HEK293 (cell line): ENCODE measurements around the gene KANSL3.

Source experiments
- CTCF ChIA-PET: fragments of 350-600 bp; formaldehyde crosslinking; extraction: SDS; loops from one replicate; lab custom pipeline; 2021; ENCODE audit warnings: antibody characterized with exemption; lab: Yijun Ruan, JAX
- POLR2A ChIA-PET: fragments of 300-600 bp; formaldehyde crosslinking; extraction: SDS; loops from one replicate; lab custom pipeline; 2020; ENCODE audit warnings: antibody characterized with exemption, inconsistent platforms; lab: Yijun Ruan, JAX
- H3K27ac ChIP-seq: fragments of 200-500 bp; sonication (Bioruptor generic); 2 replicates; pipeline ENCODE4 v1.5.1; 2014; ENCODE audit warnings: low read depth, low read length, control low read depth, inconsistent platforms; ENCODE audit errors: extremely low read depth
- H3K36me3 ChIP-seq, 2 experiments: fragments of 200-500 bp in 1 of 2; sonication (Bioruptor generic) in 1 of 2; 1 replicate in 1 of 2; 2 replicates in 1 of 2; pipeline ENCODE4 v1.5.1; 2014 to 2017; ENCODE audit warnings: inconsistent platforms in 2 of 2, low read length in 2 of 2; ENCODE audit not compliant: control insufficient read depth in 2 of 2, insufficient read depth in 1 of 2
- H3K4me1 ChIP-seq: fragments of 200-500 bp; sonication (Bioruptor generic); 2 replicates; pipeline ENCODE4 v1.5.1; 2014; ENCODE audit warnings: mild to moderate bottlenecking, low read length, inconsistent platforms; ENCODE audit not compliant: control insufficient read depth, insufficient read depth
- H3K4me3 ChIP-seq: 2 replicates; pipeline ENCODE4 v1.5.1; 2011; ENCODE audit warnings: low read depth, mild to moderate bottlenecking, control low read depth, low read length, moderate library complexity
- H3K9me3 ChIP-seq: fragments of 200-500 bp; sonication (Bioruptor generic); 2 replicates; pipeline ENCODE4 v1.5.1; 2014; ENCODE audit warnings: low read depth, low read length, inconsistent platforms; ENCODE audit not compliant: control insufficient read depth, insufficient read depth
- GLIS2 ChIP-seq: fragments of 450-650 bp; formaldehyde crosslinking; IDR thresholded peaks from 2 replicates; pipeline ENCODE4 v1.5.1; 2016; ENCODE audit warnings: missing biosample characterization, missing genetic modification characterization
- HIC1 ChIP-seq: fragments of 450-650 bp; formaldehyde crosslinking; IDR thresholded peaks from 2 replicates; pipeline ENCODE4 v1.5.1; 2016; ENCODE audit warnings: missing biosample characterization, missing genetic modification characterization
- KLF16 ChIP-seq: fragments of 450-650 bp; formaldehyde crosslinking; IDR thresholded peaks from 2 replicates; pipeline ENCODE4 v1.5.1; 2017; ENCODE audit warnings: missing biosample characterization, missing genetic modification characterization
- PBX3 ChIP-seq: sonication (generic); formaldehyde crosslinking; IDR thresholded peaks from 2 replicates; pipeline ENCODE4 v1.8.1; 2022; ENCODE audit warnings: mild to moderate bottlenecking, moderate library complexity, missing genetic modification reagents
- PRDM1 ChIP-seq: fragments of 450-650 bp; formaldehyde crosslinking; IDR thresholded peaks from 2 replicates; pipeline ENCODE4; 2016; ENCODE audit warnings: missing biosample characterization, missing genetic modification characterization
- SCRT1 ChIP-seq: fragments of 450-650 bp; formaldehyde crosslinking; IDR thresholded peaks from 2 replicates; pipeline ENCODE4 v1.5.1; 2016; ENCODE audit warnings: missing biosample characterization, missing genetic modification characterization, borderline replicate concordance
- TSHZ1 ChIP-seq: fragments of 450-650 bp; formaldehyde crosslinking; IDR thresholded peaks from 2 replicates; pipeline ENCODE4 v1.5.1; 2016; ENCODE audit warnings: missing biosample characterization, missing genetic modification characterization, borderline replicate concordance
- WT1 ChIP-seq: fragments of 450-650 bp; formaldehyde crosslinking; IDR thresholded peaks from 2 replicates; pipeline ENCODE4 v1.5.1; 2016; ENCODE audit warnings: missing biosample characterization, missing genetic modification characterization
- ZBTB48 ChIP-seq: fragments of 450-650 bp; formaldehyde crosslinking; IDR thresholded peaks from 2 replicates; pipeline ENCODE4 v1.5.1; 2016; ENCODE audit warnings: missing biosample characterization, missing genetic modification characterization
- ZNF132 ChIP-seq: fragments of 450-650 bp; formaldehyde crosslinking; IDR thresholded peaks from 2 replicates; pipeline ENCODE4 v1.5.1; 2017; ENCODE audit warnings: missing biosample characterization, missing genetic modification characterization, borderline replicate concordance
- ZNF155 ChIP-seq: fragments of 450-650 bp; formaldehyde crosslinking; IDR thresholded peaks from 2 replicates; pipeline ENCODE4 v1.5.1; 2016; ENCODE audit warnings: missing biosample characterization, missing genetic modification characterization
- ZNF184 ChIP-seq: fragments of 450-650 bp; IDR thresholded peaks from 2 replicates; pipeline ENCODE4 v1.5.1; 2018; ENCODE audit warnings: missing biosample characterization, mild to moderate bottlenecking, missing genetic modification characterization
- ZNF248 ChIP-seq: fragments of 450-650 bp; formaldehyde crosslinking; IDR thresholded peaks from 2 replicates; pipeline ENCODE4 v1.5.1; 2017; ENCODE audit warnings: missing biosample characterization, missing genetic modification characterization
- ZNF341 ChIP-seq: fragments of 450-650 bp; formaldehyde crosslinking; IDR thresholded peaks from 2 replicates; pipeline ENCODE4; 2016; ENCODE audit warnings: low read depth, missing biosample characterization, missing genetic modification characterization
- ZNF366 ChIP-seq: fragments of 450-650 bp; formaldehyde crosslinking; conservative IDR thresholded peaks from 2 replicates; pipeline ENCODE4 v1.5.1; 2016; ENCODE audit warnings: missing biosample characterization, missing genetic modification characterization
- ZNF394 ChIP-seq: fragments of 450-650 bp; formaldehyde crosslinking; IDR thresholded peaks from 2 replicates; pipeline ENCODE4 v1.5.1; 2016; ENCODE audit warnings: missing biosample characterization, missing genetic modification characterization, mild to moderate bottlenecking, moderate library complexity, borderline replicate concordance
- ZNF404 ChIP-seq: fragments of 450-650 bp; formaldehyde crosslinking; IDR thresholded peaks from 2 replicates; pipeline ENCODE4 v1.5.1; 2017; ENCODE audit warnings: missing biosample characterization, missing genetic modification characterization
- ZNF416 ChIP-seq: fragments of 450-650 bp; formaldehyde crosslinking; IDR thresholded peaks from 2 replicates; pipeline ENCODE4 v1.5.1; 2016; ENCODE audit warnings: missing biosample characterization, missing genetic modification characterization
- ZNF433 ChIP-seq: fragments of 450-650 bp; formaldehyde crosslinking; IDR thresholded peaks from 2 replicates; pipeline ENCODE4 v1.5.1; 2016; ENCODE audit warnings: missing biosample characterization, missing genetic modification characterization, low read depth
- ZNF501 ChIP-seq: fragments of 450-650 bp; formaldehyde crosslinking; IDR thresholded peaks from 2 replicates; pipeline ENCODE4 v1.5.1; 2016; ENCODE audit warnings: missing biosample characterization, missing genetic modification characterization
- ZNF610 ChIP-seq: fragments of 450-650 bp; formaldehyde crosslinking; IDR thresholded peaks from 2 replicates; pipeline ENCODE4 v1.5.1; 2016; ENCODE audit warnings: missing biosample characterization, missing genetic modification characterization, borderline replicate concordance
- ZNF624 ChIP-seq: fragments of 450-650 bp; formaldehyde crosslinking; IDR thresholded peaks from 2 replicates; pipeline ENCODE4 v1.5.1; 2017; ENCODE audit warnings: missing biosample characterization, missing genetic modification characterization
- ZNF664 ChIP-seq: fragments of 450-650 bp; formaldehyde crosslinking; IDR thresholded peaks from 2 replicates; pipeline ENCODE4 v1.5.1; 2016; ENCODE audit warnings: missing biosample characterization, missing genetic modification characterization
- ZNF707 ChIP-seq: fragments of 450-650 bp; formaldehyde crosslinking; IDR thresholded peaks from 2 replicates; pipeline ENCODE4 v1.5.1; 2016; ENCODE audit warnings: missing biosample characterization, missing genetic modification characterization
- ZNF776 ChIP-seq: fragments of 450-650 bp; formaldehyde crosslinking; IDR thresholded peaks from 2 replicates; pipeline ENCODE4 v1.5.0; 2017; ENCODE audit warnings: missing biosample characterization, missing genetic modification characterization, borderline replicate concordance
- TF ChIP-seq, protein P1 (sequence below): fragments of 450-650 bp; formaldehyde crosslinking; IDR thresholded peaks from 2 replicates; pipeline ENCODE4 v1.5.1; 2017; ENCODE audit warnings: missing biosample characterization, missing genetic modification characterization

KANSL3 gene

GRCh38 chr2:96551605-96552314 lies 86.4 kb downstream of the KANSL3 start:
- TF ChIP-seq ZNF501 (tag by site-specific recombination) (no peak), ZNF248 (no peak), PRDM1 (tag by site-specific recombination) (no peak), ZNF624 (no peak), ZBTB48 (tag by site-specific recombination) (no peak), ZNF776 (tag by site-specific recombination) (no peak), KLF16 (tag by site-specific recombination) (no peak), WT1 (no peak), GLIS2 (no peak), ZNF394 (tag by site-specific recombination) (no peak), SCRT1 (no peak)
- TF ChIP-seq, protein P1, sequence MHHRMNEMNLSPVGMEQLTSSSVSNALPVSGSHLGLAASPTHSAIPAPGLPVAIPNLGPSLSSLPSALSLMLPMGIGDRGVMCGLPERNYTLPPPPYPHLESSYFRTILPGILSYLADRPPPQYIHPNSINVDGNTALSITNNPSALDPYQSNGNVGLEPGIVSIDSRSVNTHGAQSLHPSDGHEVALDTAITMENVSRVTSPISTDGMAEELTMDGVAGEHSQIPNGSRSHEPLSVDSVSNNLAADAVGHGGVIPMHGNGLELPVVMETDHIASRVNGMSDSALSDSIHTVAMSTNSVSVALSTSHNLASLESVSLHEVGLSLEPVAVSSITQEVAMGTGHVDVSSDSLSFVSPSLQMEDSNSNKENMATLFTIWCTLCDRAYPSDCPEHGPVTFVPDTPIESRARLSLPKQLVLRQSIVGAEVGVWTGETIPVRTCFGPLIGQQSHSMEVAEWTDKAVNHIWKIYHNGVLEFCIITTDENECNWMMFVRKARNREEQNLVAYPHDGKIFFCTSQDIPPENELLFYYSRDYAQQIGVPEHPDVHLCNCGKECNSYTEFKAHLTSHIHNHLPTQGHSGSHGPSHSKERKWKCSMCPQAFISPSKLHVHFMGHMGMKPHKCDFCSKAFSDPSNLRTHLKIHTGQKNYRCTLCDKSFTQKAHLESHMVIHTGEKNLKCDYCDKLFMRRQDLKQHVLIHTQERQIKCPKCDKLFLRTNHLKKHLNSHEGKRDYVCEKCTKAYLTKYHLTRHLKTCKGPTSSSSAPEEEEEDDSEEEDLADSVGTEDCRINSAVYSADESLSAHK (tag by site-specific recombination): no peak
- no peaks in the 10 kb centered on the region for H3K9me3 ChIP-seq
- H3K4me1 ChIP-seq: no peaks in the 10 kb centered on the region
- ChIA-PET POLR2A (no interaction called here), CTCF (interaction anchor here (0.9 to 1.5 kb wide), 2 partner anchors 12 to 144 kb away, joined by 3 to 6 read pairs; no protein-coding TSS in a partner anchor)
- no peak overlapping the region for H3K4me3 ChIP-seq
- H3K27ac ChIP-seq: no peak overlapping the region
- H3K36me3 ChIP-seq: peaks cover 0 to 47% of the 10 kb centered on the region in 2 experiments; a peak in 1 of 3 replicates

DNA sequence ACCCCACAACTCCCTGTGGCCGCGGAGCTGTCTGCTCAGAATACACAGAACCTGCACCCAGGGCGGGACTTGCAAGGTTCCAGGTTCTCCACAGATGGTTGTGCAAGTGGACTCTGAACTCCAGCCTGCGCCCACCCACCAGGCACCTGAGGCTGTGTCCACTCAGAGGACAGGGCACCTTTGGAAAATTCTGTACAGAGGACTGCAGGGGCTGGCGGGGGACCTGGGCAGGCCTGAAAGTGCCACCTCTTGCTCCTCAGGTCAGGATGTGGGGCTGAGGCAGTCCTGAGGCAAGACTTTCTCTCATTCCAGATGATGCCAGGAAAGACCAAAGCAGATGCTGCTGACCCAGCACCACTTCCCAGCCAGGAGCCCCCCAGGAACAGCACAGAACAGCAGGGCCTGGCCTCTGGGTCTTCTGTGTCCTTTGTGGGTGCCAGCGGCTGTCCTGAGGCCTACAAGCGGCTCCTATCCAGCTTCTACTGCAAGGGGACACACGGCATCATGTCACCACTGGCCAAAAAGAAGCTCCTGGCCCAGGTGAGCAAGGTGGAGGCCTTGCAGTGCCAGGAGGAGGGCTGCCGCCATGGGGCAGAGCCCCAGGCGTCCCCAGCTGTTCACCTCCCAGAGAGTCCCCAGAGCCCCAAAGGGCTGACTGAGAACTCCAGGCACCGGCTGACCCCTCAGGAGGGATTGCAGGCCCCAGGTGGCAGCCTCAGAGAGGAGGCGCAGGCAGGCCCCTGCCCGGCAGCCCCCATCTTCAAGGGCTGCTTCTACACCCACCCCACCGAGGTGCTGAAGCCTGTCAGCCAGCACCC lies 87.1 kb downstream of the KANSL3 start:
- POLR2A ChIA-PET: no interaction called here
- Histone ChIP-seq H3K4me3 (no peak overlapping the region), H3K27ac (no peak overlapping the region), H3K9me3 (no peaks in the 10 kb centered on the region), H3K36me3 (peaks cover 0 to 47% of the 10 kb centered on the region in 2 experiments; a peak in 1 of 3 replicates), H3K4me1 (no peaks in the 10 kb centered on the region)
- CTCF ChIA-PET: interaction anchor here (1.5 kb wide), 1 partner anchor 11 kb away, joined by 3 read pairs; no protein-coding TSS in a partner anchor
- TF ChIP-seq ZNF416: no peak
- no peak for TF ChIP-seq PBX3 (CRISPR knock-in tag)
- no peak for TF ChIP-seq ZNF132 (tag by site-specific recombination)
- TF ChIP-seq ZNF366 (tag by site-specific recombination): no peak
- no peak for TF ChIP-seq ZNF707 (tag by site-specific recombination)
- TF ChIP-seq ZNF184 (tag by site-specific recombination): no peak
- TF ChIP-seq TSHZ1 (tag by site-specific recombination): no peak
- TF ChIP-seq ZNF155: no peak
- no peak for TF ChIP-seq ZNF610 (tag by site-specific recombination)
- TF ChIP-seq ZNF404 (tag by site-specific recombination): no peak
- no peak for TF ChIP-seq ZNF664
- no peak for TF ChIP-seq HIC1 (tag by site-specific recombination)
- TF ChIP-seq ZNF433: no peak
- TF ChIP-seq ZNF341: no peak
